ENCODE data around the gene LRRTM3.

Gene LRRTM3

GRCh38 chr10:67112765-67113164 is 186.9 kb downstream of the LRRTM3 start (continued):
- no peak for TF ChIP-seq ZNF518A (tag by site-specific recombination; conservative IDR thresholded peaks at IDR 0.05; ENCODE audit: low read depth)
- TF ChIP-seq ZNF335 (tag by site-specific recombination; conservative IDR thresholded peaks at IDR 0.05), result no peak
- TF ChIP-seq ZNF155 (tag by site-specific recombination; IDR thresholded peaks at IDR 0.05), result no peak
- no peak for TF ChIP-seq HOXC10 (CRISPR knock-in tag; IDR thresholded peaks at IDR 0.05)
- no peak for TF ChIP-seq PRDM10 (tag by site-specific recombination; IDR thresholded peaks at IDR 0.05)
- no peak for TF ChIP-seq SALL2 (tag by site-specific recombination; IDR thresholded peaks at IDR 0.05; ENCODE audit: borderline replicate concordance)

- TF ChIP-seq ZNF19 (tag by site-specific recombination; IDR thresholded peaks at IDR 0.05; ENCODE audit: low read depth) (no peak), KLF16 (tag by site-specific recombination; IDR thresholded peaks at IDR 0.05) (no peak), ZSCAN4 (tag by site-specific recombination; IDR thresholded peaks at IDR 0.05) (no peak), ZNF514 (tag by site-specific recombination; IDR thresholded peaks at IDR 0.05) (no peak), ZXDB (tag by site-specific recombination; IDR thresholded peaks at IDR 0.05) (no peak), ZNF843 (tag by site-specific recombination; IDR thresholded peaks at IDR 0.05) (no peak), ZNF169 (tag by site-specific recombination; IDR thresholded peaks at IDR 0.05) (no peak), ZNF416 (tag by site-specific recombination; IDR thresholded peaks at IDR 0.05) (no peak), ZFP37 (tag by site-specific recombination; IDR thresholded peaks at IDR 0.05) (no peak), ZSCAN16 (tag by site-specific recombination; IDR thresholded peaks at IDR 0.05) (no peak), ZNF426 (tag by site-specific recombination; IDR thresholded peaks at IDR 0.05) (no peak), ZNF76 (tag by site-specific recombination; IDR thresholded peaks at IDR 0.05; ENCODE audit: borderline replicate concordance, low read depth) (no peak), ZNF704 (tag by site-specific recombination; IDR thresholded peaks at IDR 0.05) (no peak), ZNF354C (tag by site-specific recombination; IDR thresholded peaks at IDR 0.05; ENCODE audit: borderline replicate concordance, low read depth) (no peak), ZNF555 (tag by site-specific recombination; conservative IDR thresholded peaks at IDR 0.05) (no peak), ZFP69B (tag by site-specific recombination; IDR thresholded peaks at IDR 0.05) (no peak), AEBP2 (tag by site-specific recombination; IDR thresholded peaks at IDR 0.05; ENCODE audit: borderline replicate concordance) (no peak)
- H3K36me3 ChIP-seq (ENCODE audit: control insufficient read depth in 2 of 2, insufficient read depth in 1 of 2, low read length in 2 of 2), result no peaks in the 10 kb centered on the region
- ChIA-PET POLR2A (no interaction called here), CTCF (interaction anchor here (0.6 kb wide), 1 partner anchor 157 kb away, joined by 3 read pairs; no protein-coding TSS in a partner anchor)
- peaks cover 22% of the 10 kb centered on the region for H3K4me1 ChIP-seq (ENCODE audit: control insufficient read depth, insufficient read depth, low read length)
- H3K4me3 ChIP-seq (ENCODE audit: low read depth, low read length), result no peak overlapping the region
- H3K9me3 ChIP-seq (ENCODE audit: control insufficient read depth, insufficient read depth, low read depth, low read length), result no peaks in the 10 kb centered on the region
- H3K27ac ChIP-seq (ENCODE audit: extremely low read depth, low read depth, low read length), result no peak overlapping the region
Observed at GRCh38 chr10:67114945-67115344, 189.1 kb downstream of the LRRTM3 start.

Data from HEK293 (cell line).